ENCODE results near the gene RAI1. TPM values are rescaled to one million over a fixed set of nuclear protein-coding genes. Genes with fewer than 3 reads are reported as not detected.

RAI1 gene
- total RNA-seq, 1 donor = 16.0 TPM

- no peak for DNase-seq (ENCODE audit: low read depth)
- peak overlapping the region; percentile 82 for H3K4me3 ChIP-seq (ENCODE audit: low read depth, low read length)
- no peak for TF ChIP-seq CTCF (IDR thresholded peaks at IDR 0.05; ENCODE audit: insufficient read depth, low read depth, low read length)
These were observed 153.7 kb downstream of the RAI1 start for GRCh38 chr17:17834974-17835373.

GRCh38 chr17:17835415-17836249 lies 154.4 kb downstream of the RAI1 start:
- DNase-seq (ENCODE audit: low read depth) = no peak
- no peak for TF ChIP-seq CTCF (IDR thresholded peaks at IDR 0.05; ENCODE audit: insufficient read depth, low read depth, low read length)
- H3K4me3 ChIP-seq (ENCODE audit: low read depth, low read length) = peak overlapping the region; percentile 82

GRCh38 chr17:17836250-17836817 lies 155.1 kb downstream of the RAI1 start:
- TF ChIP-seq CTCF (IDR thresholded peaks at IDR 0.05; ENCODE audit: insufficient read depth, low read depth, low read length) = no peak
- H3K4me3 ChIP-seq (ENCODE audit: low read depth, low read length) = peak overlapping the region; percentile 82
- peak; percentile 93 for DNase-seq (ENCODE audit: low read depth)

- DNase-seq (ENCODE audit: low read depth) = peak; percentile 59
- peak within 1 kb of the TSS; percentile 82 for H3K4me3 ChIP-seq (ENCODE audit: low read depth, low read length)
- TF ChIP-seq CTCF (IDR thresholded peaks at IDR 0.05; ENCODE audit: insufficient read depth, low read depth, low read length) = no peak
These were observed 155.6 kb downstream of the RAI1 start, which contains the start of gene SREBF1 for GRCh38 chr17:17836818-17837379. Gene SREBF1, minus strand, starts transcription at chr17:17836986. Its CDS starts 169 bp downstream, at chr17:17836817.

GRCh38 chr17:17837380-17837821 lies 156.1 kb downstream of the RAI1 start:
- peak; percentile 93 for DNase-seq (ENCODE audit: low read depth)
- peak overlapping the region; percentile 82 for H3K4me3 ChIP-seq (ENCODE audit: low read depth, low read length)
- no peak for TF ChIP-seq CTCF (IDR thresholded peaks at IDR 0.05; ENCODE audit: insufficient read depth, low read depth, low read length)

GRCh38 chr17:17837966-17838962 lies 157.0 kb downstream of the RAI1 start:
- peak; percentile 62 for DNase-seq (ENCODE audit: low read depth)
- no peak for TF ChIP-seq CTCF (IDR thresholded peaks at IDR 0.05; ENCODE audit: insufficient read depth, low read depth, low read length)
- no peak overlapping the region for H3K4me3 ChIP-seq (ENCODE audit: low read depth, low read length)

Measured in fibroblast of villous mesenchyme (primary cell).